GM18519 (cell line): ENCODE data around the gene CCDC106.
A peak's percentile ranks its signal among the peaks of the same experiment; 100 is the strongest.

Experiments used
- ATAC-seq: cut with Tn5 transposase; IDR thresholded peaks from one replicate; pipeline ENCODE4 v1.9.1; 2021; ENCODE audit warnings: mild to moderate bottlenecking, moderate library complexity; ENCODE audit not compliant: unreplicated experiment, low FRiP score

Gene CCDC106

DNA sequence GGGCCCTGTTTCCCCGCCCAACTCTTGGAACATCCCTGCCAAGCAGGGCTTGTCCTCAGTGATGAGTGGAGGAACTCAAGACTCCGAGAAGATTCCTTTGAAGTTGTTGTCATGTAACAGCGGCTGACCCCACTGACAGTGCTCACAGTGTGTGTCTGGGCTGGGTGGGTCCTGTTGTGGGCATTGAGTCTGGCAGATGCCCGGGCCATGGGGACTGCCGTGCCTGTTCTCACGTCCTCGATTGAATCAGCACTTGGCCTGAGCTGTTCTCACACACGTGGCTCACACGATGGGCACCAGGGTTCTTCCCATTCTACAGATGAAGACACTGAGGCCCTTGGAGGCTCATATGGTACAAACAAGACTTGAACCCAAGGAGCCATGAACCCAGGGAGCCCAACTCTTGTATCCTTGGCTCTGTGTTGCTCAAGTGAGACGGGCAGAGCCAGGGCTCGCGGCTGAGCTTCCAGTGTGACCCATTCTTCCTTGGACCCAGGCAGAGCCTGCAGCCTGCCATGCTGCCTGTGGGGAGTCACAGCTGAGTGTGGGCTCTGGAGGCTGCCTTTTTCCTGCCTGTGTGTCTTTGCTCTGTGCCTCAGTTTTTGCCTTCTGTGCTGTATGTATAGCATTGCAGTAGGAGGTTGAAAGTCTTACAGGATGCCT is 18.5 kb downstream of the CCDC106 start:
- ATAC-seq: no peak

DNA sequence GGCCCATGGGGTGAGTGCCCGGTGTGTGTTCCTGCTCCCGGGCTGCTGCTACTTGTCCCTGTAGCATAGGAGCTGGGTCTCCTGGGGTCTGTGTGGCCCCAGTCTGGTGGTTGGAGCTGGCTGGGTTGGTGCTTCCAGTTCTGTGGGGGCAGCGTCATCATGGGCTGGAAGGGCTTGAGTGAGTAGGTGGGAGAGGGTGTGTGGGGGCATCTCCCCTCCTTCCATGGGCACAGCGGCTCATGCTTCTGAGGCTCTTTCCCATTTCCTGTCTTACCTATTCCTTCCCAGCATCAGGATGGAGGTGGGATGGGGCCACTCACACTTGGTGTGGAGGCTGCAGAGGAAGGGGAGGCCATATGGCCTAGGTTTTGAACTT is 19.0 kb downstream of the CCDC106 start:
- ATAC-seq: no peak

DNA sequence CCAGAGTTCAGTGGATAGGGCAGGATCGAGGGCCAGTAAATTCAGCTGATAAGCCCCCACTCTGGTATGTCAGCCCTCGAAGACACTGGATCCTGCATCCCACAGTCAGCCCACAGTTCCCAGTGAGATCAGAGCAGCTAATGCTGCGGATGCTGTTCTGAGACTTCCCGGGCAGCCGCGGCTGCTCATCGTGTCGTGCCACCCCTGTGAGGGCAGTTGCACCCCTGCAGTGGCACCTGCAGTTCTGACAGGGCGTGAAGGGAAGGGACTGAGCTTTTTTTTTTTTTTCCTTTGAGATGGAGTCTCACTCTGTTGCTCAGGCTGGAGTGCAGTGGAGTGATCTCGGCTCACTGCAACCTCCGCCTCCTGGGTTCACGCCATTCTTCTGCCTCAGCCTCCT is 19.5 kb downstream of the CCDC106 start:
- ATAC-seq: no peak

DNA sequence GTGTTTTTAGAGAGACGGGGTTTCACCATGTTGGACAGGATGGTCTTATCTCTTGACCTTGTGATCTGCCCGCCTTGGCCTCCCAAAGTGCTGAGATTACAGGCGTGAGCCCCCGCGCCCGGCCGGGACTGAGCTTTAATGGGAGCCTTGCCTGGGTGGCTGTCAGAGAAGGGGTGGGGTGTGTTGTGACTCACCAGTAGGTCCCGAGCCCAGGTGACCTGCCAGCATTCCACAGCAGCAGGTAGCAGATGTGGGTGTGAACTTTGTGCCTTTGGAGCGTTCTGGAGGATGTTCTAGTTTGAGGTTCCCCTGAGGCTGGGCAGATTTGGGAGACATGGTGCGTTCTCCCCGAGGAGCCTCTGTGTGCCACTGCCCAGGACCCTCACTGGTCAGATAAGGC is 19.9 kb downstream of the CCDC106 start:
- no peak for ATAC-seq

DNA sequence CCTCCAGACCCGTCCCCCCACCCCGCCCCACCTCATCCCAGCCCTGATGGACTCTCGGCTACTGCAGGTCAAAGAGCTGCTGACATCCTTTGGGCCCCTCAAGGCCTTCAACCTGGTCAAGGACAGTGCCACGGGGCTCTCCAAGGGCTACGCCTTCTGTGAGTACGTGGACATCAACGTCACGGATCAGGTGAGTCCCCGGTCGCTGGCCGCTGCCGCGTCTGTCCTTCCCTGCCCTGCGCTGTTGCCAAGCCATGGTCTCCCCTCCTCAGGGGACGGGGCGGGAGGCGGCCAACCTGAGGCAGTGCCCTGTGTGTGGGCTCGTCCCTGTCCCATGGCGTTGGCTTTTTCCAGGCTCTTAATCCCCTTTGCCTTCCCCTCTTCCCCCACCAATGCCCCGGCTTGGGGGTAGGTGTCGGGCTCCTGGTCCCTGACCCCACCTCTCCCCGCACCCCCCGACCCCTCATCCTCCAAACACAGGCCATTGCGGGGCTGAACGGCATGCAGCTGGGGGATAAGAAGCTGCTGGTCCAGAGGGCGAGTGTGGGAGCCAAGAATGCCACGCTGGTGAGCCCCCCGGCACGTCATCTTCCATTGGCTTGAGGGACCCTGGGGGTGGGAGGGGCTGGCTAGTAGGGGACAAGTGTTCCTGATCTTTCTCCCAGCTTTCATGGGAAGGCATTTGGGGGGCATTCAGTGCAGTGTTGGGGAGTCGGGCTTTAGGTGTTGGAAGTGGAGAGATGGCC is 20.8 kb downstream of the CCDC106 start:
- no peak for ATAC-seq

DNA sequence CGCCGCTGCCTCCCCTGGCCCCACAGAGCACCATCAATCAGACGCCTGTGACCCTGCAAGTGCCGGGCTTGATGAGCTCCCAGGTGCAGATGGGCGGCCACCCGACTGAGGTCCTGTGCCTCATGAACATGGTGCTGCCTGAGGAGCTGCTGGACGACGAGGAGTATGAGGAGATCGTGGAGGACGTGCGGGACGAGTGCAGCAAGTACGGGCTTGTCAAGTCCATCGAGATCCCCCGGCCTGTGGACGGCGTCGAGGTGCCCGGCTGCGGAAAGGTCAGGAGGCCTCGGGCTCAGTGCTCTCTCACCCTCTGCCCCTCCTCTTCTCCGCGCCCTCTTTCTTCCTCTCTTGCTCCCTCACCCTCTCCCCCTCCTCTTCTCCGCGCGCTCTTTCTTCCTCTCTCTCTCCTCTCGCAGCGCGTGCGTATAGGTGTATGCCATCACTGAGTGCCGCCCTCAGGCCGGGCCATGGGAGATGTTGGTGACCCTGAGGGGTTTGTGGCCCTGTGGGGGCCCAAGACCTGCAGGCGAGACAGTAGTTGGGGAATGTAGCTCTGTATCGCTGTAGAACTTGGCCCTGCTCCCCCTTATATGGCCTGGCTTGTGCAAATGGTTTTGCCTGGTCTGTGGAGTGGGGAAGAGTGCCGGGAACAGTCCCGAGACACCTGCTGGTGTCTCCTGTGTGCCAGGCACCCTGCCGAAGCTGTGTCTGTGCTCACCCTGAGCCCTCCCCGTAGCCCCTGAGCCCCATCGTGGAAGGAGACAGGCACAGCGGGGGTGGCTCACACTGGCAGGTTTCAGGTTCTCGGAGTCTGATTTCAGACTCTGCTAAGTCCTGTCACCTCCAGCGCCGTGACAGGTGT is 21.6 kb downstream of the CCDC106 start:
- no peak for ATAC-seq

DNA sequence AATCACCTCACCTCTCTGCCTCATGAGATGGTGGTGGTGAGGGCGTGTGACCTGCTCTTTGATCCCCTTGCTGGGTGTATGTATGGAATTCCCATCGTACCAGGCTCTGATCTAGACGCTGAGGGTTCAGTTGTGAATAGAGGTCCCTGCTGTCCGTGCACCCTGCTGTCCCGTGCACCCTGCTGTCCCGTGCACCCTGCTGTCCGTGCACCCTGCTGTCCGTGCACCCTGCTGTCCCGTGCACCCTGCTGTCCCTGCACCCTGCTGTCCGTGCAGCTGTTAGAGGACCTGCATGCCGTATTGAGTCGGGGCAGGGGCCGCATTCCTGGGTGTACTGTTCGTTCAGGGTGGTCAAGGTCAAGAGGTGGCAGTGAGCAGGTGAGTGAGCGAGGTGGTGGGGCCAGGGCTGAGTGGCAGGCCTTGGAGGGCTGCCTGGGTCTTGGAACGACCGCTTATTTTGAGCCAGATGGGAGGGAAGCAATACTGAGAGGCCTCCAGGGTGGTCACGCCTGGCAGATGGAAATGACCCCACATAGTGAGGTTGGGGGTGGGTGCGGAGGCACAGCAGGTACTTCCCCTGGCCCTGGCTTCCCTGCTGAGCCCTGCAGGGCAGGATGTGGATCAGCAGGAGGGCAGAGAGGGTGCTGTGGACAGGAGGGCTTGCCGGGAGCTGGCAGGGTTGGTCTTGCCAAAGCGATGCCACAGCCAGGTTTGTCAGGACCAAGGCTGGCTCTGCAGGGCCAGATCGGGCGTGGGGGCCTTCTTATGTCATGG is 22.5 kb downstream of the CCDC106 start:
- ATAC-seq: no peak

DNA sequence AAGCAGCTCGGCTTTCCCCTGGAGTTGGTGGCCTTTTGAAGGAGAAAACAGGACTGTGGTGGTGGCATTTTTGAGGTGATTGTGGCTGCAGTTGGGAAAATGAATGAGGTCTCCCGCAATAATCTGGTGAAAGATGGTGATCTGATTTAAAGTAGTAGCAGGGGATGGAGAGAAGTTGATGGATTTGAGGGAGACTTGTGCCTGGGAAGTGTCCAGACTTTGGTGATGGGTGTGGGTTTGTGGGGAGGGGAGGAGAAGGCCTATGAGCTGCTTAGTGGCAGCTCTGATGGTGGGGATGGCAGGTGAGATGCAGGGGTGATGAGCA is 23.0 kb downstream of the CCDC106 start:
- no peak for ATAC-seq

DNA sequence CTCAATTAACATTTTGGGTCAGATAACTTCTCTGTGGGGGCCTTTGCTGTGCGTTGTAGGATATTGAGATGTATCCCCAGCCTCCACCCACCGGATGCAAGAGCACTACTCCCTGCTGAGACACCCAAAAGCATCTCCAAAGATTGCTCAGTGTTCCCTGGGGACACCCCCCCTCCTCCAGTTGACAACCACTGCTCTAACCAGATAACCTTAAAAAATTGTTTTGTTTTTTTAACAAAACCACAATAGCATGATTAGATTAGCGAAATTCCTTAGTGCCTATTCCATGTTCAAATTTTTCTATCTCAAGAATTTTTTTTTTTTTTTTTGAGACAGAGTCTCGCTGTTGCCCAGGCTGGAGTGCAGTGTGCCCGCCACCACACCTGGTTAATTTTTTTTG is 24.4 kb downstream of the CCDC106 start:
- ATAC-seq: no peak

DNA sequence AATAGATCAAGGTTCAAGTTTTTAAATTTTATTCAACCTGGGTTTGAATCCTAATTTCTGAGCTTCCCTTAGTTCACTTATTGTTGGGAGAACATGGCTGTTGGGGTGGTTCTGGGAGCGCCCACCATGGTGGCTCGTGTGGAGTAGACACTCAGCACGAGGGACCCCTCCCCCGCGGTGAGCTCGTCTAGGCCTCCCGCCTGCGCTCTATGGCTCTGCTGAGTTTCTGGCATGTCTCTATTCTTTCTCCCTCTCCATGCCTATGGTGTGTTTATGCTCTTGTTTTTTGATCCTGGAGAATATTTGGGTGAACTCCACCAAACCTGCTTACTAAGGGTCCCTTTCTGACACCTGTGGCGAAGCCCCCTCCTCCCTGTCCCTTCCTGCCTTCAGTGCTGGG is 25.5 kb downstream of the CCDC106 start:
- ATAC-seq: no peak

DNA sequence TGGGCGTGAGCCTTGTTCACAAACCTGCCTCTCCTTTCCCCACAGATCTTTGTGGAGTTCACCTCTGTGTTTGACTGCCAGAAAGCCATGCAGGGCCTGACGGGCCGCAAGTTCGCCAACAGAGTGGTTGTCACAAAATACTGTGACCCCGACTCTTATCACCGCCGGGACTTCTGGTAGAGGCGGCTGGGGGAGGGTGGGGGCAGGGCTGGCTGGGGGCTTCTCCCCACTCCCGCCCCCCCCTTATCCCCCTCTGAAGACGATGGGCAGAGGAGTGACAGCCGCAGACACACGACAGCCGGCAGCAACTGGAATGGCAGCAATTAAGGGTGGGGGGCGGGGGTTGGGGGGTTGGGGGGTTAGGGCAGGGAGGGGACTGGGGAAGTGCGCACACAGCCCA is 25.9 kb downstream of the CCDC106 start:
- no peak for ATAC-seq

DNA sequence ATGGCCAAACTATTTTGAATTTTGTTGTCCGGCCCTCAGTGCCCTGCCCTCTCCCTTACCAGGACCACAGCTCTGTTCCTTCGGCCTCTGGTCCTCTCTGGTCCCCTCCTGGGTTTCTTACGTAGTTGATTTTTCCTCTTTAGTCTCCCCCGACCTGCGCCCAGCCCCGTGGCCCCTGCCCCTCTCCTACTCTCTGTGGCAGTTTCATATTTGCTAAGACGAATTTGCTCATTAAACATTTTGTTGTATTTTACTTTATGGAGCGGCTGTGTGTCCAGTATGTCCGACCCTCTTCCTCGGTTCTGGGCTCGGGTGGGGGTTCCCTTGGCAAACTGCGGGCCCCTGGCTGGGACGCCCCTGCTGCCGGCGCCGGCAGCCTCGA is 26.4 kb downstream of the CCDC106 start:
- ATAC-seq: no peak

DNA sequence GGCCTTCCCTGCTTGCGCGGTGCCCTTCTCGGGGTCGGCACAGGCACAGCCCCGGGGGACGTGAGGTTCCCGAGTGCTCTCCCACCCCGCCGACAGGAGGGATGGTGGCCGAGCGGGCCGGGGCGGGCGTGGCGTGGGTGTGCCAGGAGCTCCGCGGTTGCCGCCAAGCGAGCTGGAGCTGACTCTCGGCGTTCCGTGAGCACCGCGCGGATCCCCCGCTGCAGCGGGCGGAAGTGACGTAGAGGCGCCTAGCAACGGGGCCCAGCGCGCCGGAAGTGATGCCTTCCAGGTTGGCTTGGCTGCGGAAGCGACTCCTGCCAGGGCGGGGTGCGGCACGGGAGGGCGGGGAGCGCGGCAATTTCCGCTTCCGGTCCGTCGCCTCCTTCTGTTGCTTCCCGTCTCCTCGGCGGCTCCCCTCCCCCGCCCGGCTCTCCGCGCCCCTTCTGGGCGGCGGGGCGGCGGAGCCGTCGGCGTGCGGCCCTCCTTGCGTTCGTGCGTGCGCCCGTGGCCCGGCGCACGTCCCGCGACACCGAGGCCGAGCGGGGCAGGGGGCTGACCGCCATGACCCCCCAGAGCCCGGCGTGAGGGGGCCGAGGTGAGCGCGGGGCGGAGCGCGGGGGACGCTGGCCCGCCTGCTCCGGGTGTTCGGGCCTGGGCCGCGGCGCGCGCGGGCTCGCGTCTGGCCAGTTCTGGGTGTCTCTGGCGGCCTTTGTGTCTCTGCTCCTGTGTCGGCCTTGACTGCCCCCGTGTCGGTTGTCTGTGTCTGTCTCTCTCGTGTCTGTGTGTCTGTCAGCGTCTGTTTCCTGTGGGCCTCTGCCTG is 27.0 kb downstream of the CCDC106 start, which contains the start of gene EPN1:
Gene EPN1, plus strand, starts transcription at position 386 of the 820 bp plus-strand sequence. CDS start 3,402 bp downstream, outside the sequence.
- ATAC-seq: peak; percentile 62

DNA sequence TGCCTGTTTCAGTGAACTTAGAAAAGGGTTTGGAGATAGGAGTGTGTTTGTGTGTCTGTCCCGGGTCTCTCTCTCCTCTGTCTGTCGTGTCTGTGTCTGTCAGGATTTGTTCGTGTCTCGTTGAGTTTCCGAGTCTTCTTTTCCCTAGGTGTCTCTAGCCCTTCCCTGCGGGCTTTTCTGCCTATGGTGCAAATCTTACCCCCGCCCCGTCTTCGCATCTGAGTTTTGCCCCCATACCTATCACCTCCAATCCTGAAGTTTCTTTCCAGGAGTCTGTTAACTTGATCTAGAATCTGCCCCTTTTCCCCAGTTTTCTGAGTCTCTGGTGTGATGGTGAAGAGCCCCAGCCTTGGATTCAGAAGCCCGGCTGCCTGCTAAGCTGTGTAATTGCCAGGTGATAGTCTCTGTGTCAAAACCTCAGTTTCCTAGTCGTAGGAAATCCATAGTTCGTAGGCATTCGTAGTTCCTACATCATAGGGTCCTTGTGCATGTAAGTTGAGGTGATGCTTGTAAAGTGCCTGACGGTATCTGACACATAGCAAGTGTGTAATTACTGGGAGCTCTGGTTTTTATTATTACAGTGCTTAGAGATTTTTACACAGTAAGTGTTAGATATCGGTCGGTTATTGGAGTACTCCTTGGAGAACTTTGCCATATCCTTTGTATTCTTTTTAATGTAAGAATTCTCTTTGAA is 27.8 kb downstream of the CCDC106 start:
- no peak for ATAC-seq

DNA sequence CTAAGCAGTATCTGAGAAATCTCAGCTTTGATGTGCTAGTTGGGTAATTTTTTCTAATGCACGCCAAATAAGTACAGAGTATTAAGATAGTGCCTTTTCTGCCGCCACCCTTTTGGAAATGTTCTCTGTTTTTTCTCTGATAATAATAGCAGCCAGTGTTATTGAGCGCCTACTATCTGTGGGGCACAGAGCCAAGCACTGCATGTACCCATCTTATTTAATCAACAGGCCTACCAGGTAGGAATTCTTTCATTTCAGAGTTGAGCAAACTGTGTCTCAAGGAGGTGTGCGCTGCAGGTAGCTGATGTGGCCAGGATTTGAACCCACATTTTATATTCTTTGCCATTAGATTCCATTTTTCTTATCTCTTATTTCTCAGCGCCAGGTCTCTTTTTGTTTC is 28.4 kb downstream of the CCDC106 start:
- ATAC-seq: no peak

DNA sequence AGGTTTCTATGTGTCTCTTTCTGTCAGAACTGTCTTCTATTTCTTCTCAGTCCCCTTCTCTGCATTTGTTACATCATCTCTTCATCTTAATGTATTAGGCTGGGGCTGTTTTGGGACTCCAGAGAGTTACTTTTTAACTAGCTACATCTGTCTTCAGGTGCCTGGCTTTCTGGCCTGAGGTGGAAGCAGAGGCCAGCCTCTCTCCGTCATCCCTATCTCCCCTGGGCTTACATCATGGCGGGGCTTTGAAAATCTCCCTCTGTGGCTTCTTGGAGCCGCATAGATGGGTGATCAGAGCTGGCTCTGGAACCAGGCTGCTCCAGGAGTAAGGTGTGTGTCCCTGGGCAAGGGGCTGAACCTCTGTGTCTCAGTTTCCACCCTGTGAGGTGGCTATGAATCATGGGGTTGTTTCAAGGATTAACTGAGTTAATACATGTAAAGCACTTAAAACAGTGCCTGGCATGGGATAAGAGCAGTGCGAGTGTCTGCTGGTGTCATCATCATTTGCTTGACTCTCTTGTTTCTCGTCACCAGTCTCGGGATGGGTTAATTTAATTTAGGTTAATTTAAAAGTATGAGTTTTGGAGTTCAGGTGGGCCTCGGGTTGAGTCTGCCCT is 29.0 kb downstream of the CCDC106 start:
- ATAC-seq: no peak

DNA sequence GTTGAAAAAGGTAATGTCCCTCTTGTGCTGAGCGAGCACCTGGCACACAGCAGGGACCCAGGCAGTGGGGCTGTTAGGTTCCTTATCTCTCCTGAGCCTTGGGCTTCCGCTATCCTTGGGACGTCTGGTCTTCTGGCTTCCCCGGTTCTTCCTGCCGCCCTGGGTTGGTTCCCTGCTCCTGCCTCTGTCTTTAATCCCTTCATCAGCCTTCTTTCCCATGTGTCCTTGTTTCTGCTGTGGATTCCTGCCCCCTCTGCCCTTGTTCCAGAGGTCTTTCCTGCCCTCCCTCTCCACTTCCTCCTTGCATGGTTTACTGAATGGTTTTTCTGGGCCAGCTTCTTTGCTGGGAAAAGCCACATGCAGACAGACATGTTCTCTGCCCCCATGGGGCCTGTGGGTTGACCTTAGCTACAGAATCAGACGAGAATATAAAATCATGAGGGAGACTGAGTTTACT is 29.6 kb downstream of the CCDC106 start:
- no peak for ATAC-seq

DNA sequence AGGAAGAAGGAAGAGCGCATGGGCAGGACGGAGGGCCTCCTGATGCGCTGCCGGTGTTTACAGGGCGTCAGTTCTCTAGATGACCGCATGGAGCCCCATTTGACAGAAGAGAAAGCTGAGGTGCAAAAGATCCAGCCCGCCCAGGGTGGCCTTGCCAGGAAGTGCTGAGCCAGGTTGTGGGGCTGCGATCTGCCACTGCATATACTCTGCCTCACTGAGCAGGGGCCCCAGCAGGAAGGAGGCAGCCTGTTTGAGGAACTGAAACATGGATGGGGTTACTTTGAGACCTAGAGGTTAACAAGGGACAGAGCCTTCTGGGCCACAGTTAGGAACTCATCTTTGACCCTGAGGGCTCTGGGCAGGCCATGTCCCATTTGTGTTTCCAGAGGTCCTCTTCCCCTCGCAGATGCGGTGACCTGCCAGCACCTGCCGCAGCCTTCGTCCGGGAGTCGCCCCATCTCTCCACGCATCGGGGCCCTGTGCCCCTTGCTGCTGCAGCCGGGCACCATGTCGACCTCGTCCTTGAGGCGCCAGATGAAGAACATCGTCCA is 30.2 kb downstream of the CCDC106 start:
- ATAC-seq: peak; percentile 36
